Aorta (tissue), 5 donors: Measurements from ENCODE around the gene PCGF3. TPM values are rescaled to one million over a fixed set of nuclear protein-coding genes. Genes with fewer than 3 reads are reported as not detected.
"Not testable (repeated sequence)": the region's sequence is repeated elsewhere in the genome, so short reads cannot be mapped to it uniquely, and the experiment has no call there.

Experiments used
- ATAC-seq: fragments of 200-7000 bp; cut with Tn5 transposase; one replicate; pipeline ENCODE4 v1.9.1; 2022; ENCODE audit warnings: moderate library complexity; ENCODE audit not compliant: low FRiP score
- DNase-seq, 2 donors: peaks; one replicate each; pipeline ENCODE4 v3.0.0-alpha.2; 2020
- H3K27ac ChIP-seq, 2 donors: one replicate each; pipeline ENCODE4 v1.5.1; 2013; ENCODE audit warnings: low read length in 2 of 2, mild to moderate bottlenecking in 2 of 2, moderate library complexity in 2 of 2, control low read depth in 1 of 2, inconsistent platforms in 1 of 2, low read depth in 1 of 2
- H3K27me3 ChIP-seq, 2 donors: one replicate each; pipeline ENCODE4 v1.6.1; 2013; ENCODE audit warnings: control low read depth in 1 of 2, low read length in 1 of 2, mild to moderate bottlenecking in 1 of 2, moderate library complexity in 1 of 2; ENCODE audit not compliant: insufficient read depth in 2 of 2, control insufficient read depth in 1 of 2
- H3K36me3 ChIP-seq, 2 donors: one replicate each; pipeline ENCODE4 v1.6.1; 2013; ENCODE audit warnings: control low read depth in 1 of 2, low read length in 1 of 2, mild to moderate bottlenecking in 1 of 2; ENCODE audit not compliant: insufficient read depth in 2 of 2, control insufficient read depth in 1 of 2
- H3K4me1 ChIP-seq, 2 donors: one replicate each; pipeline ENCODE4 v1.6.1; 2013; ENCODE audit warnings: low read length in 2 of 2, control low read depth in 1 of 2, mild to moderate bottlenecking in 1 of 2, moderate library complexity in 1 of 2; ENCODE audit not compliant: insufficient read depth in 2 of 2, control insufficient read depth in 1 of 2
- H3K4me3 ChIP-seq, 2 donors: one replicate each; pipeline ENCODE4 v1.5.1; 2013; ENCODE audit warnings: low read length in 2 of 2, control low read depth in 1 of 2, mild to moderate bottlenecking in 1 of 2
- H3K9me3 ChIP-seq: one replicate; pipeline ENCODE4 v1.6.1; 2013; ENCODE audit warnings: mild to moderate bottlenecking, low read length; ENCODE audit not compliant: control insufficient read depth
- WGBS, 2 donors: extraction: QIAGEN DNeasy Blood & Tissue Kit; methylation state at CpG; one replicate each; pipeline ENCODE4 v1.1.7; 2013; 5-methylcytosine and 5-hydroxymethylcytosine counted together
- intact Hi-C, 2 donors: fragments of 100-400 bp; cut with DNase I; formaldehyde crosslinking; loops; one replicate each; pipeline versions ENCODE4 v1.14.2 to v1.15.0; 2022
- polyA plus RNA-seq, 2 donors: library from polyadenylated mRNA; stranded (reverse); fragments of 200-250 nt; gene quantifications; one replicate each; pipeline ENCODE4 v1.2.3, GENCODE V29; 2013
- total RNA-seq, 2 donors: library from RNA; stranded (reverse); fragmentation: NEBNext Ultra II Directional; extraction: Animal tissue kit (Norgen Biotek cat#: 25700); gene quantifications; one replicate each; pipeline ENCODE4 v1.2.1, GENCODE V29; 2021
- donor health status: healthy with polysubstance abuse.
- donor health status: Bipolar disorder and iron deficiency.
- donor health status: DM: no; HTN: no; CAD: no.
- donor health status: DM: no; HTN: no; CAD: no.
- donor health status: DM: yes; HTN: yes; CAD: no.

The PCGF3 gene
- total and polyA plus RNA-seq, 4 donors, result 17.7 to 59.4 (median 37.0) TPM

- H3K36me3 ChIP-seq, result peaks cover 6 to 19% of the 10 kb centered on the region in 2 donors
- H3K9me3 ChIP-seq, H3K4me3 ChIP-seq, H3K27me3 ChIP-seq, intact Hi-C loops, ATAC-seq, DNase-seq, H3K4me1 ChIP-seq, H3K27ac ChIP-seq: not testable (repeated sequence)
- WGBS, 2 donors, result 97 to 99% methylated on average over 28 to 33 of the region's 34 CpGs
These were observed 30.9 kb downstream of the PCGF3 start for GRCh38 chr4:736561-736960.

DNA sequence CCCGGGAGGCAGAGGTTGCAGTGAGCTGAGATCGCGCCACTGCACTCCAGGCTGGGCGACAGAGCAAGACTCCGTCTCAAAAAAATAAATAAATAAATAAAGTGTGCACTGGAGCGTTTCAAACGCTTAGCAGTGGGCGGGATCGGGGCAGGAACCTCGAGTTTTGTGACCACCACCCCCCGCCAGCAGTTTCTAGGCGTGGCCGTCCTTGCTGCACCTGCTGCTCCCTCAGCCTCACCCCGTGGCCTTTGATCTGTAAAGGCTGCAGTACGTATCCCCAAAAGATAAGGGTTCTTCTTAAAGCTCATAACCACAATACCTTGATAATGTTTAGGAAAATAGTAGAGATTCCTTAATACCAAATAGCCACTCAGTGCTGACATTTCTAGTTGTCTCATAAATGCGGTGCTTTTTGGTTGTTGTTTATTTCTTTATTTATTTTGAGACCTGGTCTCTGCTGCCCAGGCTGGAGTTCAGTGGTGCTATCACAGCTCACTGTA, 33.2 kb downstream of the PCGF3 start:
- no peaks in the 10 kb centered on the region for H3K9me3 ChIP-seq
- H3K27me3 ChIP-seq, result no peaks in the 10 kb centered on the region
- WGBS, 2 donors, result 91 to 93% methylated on average over 16 of the region's 16 CpGs
- ATAC-seq, result no peak
- H3K36me3 ChIP-seq, result peaks cover 6 to 10% of the 10 kb centered on the region in 2 donors
- intact Hi-C loops, result no loop called here
- H3K4me1 ChIP-seq, result no peaks in the 10 kb centered on the region
- H3K27ac ChIP-seq, result no peak overlapping the region
- H3K4me3 ChIP-seq, result no peak overlapping the region
- no peak for DNase-seq

GRCh38 chr4:739569-739968, 33.9 kb downstream of the PCGF3 start:
- ATAC-seq (no peak), DNase-seq (no peak)
- Histone ChIP-seq H3K9me3 (no peaks in the 10 kb centered on the region), H3K27me3 (no peaks in the 10 kb centered on the region), H3K27ac (no peak overlapping the region), H3K4me3 (no peak overlapping the region), H3K4me1 (no peaks in the 10 kb centered on the region), H3K36me3 (peaks cover 6 to 7% of the 10 kb centered on the region in 2 donors)
- WGBS, 2 donors, result 95 to 96% methylated on average over 22 of the region's 22 CpGs
- intact Hi-C loops, result no loop called here

GRCh38 chr4:740011-740410, 34.4 kb downstream of the PCGF3 start:
- no peak overlapping the region for H3K4me3 ChIP-seq
- WGBS, 2 donors, result 85 to 89% methylated on average over 12 of the region's 12 CpGs
- no peak overlapping the region for H3K27ac ChIP-seq
- H3K36me3 ChIP-seq, result peaks cover 5 to 6% of the 10 kb centered on the region in 2 donors
- H3K4me1 ChIP-seq, result no peaks in the 10 kb centered on the region
- intact Hi-C loops, result no loop called here
- no peak for ATAC-seq
- no peak for DNase-seq
- no peaks in the 10 kb centered on the region for H3K9me3 ChIP-seq
- no peaks in the 10 kb centered on the region for H3K27me3 ChIP-seq

DNA sequence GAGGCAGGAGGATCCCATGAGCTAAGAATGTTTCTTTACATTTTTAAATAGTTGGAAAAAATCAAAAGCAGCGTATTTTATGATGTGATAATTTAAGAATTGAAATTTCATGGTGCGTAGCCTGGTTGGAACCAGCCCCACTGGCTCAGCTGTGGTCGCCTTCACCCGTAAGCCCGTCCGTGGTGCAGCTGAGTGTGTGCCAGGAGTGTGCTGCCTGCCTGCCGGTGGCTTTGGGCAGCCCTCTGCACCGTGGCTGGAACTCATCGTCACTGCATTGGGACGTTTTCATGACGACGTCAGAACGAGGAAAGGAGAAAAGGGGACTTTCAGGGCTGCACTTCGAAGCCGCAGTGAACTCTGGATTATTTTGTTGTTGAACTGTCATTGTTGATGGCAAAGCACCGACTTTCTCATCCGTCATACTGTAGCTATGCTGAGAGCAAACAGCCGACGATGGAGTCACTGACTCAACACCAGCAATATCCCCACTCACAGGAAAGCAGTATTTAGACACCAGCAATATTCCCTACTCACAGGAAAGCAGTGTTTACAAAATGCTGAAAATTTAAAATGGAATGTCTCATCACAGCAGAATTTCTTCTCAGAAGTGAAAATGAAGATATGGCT, 35.1 kb downstream of the PCGF3 start:
- Histone ChIP-seq H3K4me1 (no peaks in the 10 kb centered on the region), H3K27ac (no peak overlapping the region), H3K4me3 (no peak overlapping the region), H3K27me3 (no peaks in the 10 kb centered on the region), H3K36me3 (peaks cover 3 to 4% of the 10 kb centered on the region in 2 donors), H3K9me3 (no peaks in the 10 kb centered on the region)
- DNase-seq, result no peak
- intact Hi-C loops, result no loop called here
- 66 to 67% methylated on average over 19 of the region's 19 CpGs for WGBS, 2 donors
- ATAC-seq, result no peak

DNA sequence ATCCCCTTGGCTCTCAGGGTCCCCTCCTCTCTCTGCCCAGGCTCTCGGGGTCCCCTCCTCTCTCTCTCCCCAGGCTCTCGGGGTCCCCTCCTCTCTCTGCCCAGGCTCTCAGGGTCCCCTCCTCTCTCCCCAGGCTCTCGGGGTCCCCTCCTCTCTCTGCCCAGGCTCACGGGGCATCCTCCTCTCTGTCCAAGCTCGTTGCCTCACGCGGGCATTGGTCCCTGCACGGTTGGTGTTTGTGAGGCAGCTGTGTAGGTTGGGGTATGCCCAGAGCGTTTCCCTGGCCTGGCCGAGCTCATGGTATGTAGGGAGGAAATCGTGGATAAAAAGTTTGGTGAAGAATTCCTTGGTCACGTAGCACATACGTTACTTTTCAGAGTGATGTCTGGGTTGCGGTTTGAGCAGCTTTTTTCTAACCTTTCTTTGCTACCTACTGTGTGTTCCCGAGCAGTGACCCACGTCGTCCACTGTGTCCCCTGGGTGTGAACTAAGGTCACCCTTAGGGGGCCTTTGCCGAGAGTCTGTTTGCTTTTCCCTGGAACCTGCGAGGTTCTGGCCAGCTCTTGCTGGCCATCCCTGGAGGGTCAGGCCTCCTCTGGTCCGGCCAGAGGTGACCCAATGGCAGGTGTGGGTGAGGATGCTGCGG, 36.6 kb downstream of the PCGF3 start:
- Histone ChIP-seq H3K27ac (no peak overlapping the region), H3K4me1 (no peaks in the 10 kb centered on the region), H3K27me3 (no peaks in the 10 kb centered on the region), H3K4me3 (no peak overlapping the region), H3K9me3 (no peaks in the 10 kb centered on the region), H3K36me3 (peaks cover 3 to 4% of the 10 kb centered on the region in 2 donors)
- ATAC-seq (no peak), DNase-seq (no peak)
- intact Hi-C loops, result no loop called here
- 82 to 85% methylated on average over 21 of the region's 21 CpGs for WGBS, 2 donors

DNA sequence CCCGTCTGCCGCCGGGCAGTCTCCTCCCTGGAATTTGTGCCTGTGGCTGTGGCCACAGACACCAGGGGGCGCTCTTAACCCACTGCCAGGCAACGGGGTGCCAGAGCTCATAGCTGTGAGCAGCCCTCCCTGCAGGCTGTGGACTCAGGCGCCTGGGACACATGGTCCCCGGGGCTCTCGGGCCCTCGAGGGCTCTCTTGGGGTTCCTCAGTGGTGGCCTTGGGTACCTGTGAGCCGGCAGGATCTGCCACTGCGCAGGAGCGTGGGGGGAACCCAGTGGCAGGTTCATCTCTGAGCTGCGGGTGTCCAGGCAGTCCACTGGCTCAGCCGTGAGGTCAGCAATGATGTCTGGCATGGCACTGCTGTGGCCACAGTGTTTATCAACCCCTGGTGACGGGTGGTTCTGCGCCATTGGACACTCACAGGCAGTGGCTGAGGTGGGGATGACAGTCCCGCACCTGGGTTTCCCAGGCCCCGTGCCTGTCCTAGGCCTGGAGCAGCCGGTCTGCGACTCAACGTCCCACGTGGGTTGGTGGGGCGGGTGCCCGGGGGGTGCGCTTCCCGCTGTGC, 37.2 kb downstream of the PCGF3 start:
- DNase-seq (peak; percentile 73 to 86), ATAC-seq (peak; percentile 79)
- no peaks in the 10 kb centered on the region for H3K27me3 ChIP-seq
- no peak overlapping the region for H3K27ac ChIP-seq
- peaks cover 0 to 3% of the 10 kb centered on the region in 2 donors for H3K36me3 ChIP-seq
- no peaks in the 10 kb centered on the region for H3K4me1 ChIP-seq
- intact Hi-C loops, result no loop called here
- H3K4me3 ChIP-seq, result no peak overlapping the region
- 77 to 85% methylated on average over 25 to 26 of the region's 26 CpGs for WGBS, 2 donors
- no peaks in the 10 kb centered on the region for H3K9me3 ChIP-seq

DNA sequence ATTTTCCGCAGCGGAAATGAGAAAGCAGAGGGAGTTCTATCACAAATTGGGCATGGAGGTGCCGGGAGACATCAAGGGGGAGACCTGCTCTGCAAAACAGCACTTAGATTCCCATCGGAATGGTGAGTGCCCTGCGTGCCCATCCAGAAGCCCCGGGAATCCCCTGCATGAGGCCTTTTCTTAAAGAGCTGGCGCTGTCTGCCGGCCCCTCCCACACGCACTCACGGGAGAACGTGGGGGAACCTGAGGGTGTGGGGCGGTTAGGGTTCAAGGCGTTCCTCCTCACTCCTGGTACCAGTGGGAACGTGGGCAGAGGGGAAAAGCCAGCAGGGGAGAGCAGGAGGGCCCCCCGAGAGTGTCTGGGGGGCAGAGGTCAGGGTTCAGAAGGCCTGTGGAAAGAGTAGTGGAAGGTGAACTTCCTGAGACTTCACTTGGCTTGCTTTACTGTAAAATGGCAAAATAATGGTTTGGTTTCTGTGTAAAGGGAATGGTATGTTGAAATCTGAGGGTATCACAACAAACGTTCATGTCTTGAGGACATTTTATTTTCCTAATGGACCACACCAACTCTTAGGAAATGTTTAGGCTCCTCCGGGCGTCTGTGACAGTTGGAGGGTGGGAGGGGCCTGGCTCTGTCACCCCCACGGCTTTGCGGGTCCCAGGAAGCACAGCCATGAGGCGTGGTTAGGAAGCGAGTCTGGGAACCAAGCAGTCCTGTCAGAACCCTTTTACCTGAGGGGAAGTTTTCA, 38.0 kb downstream of the PCGF3 start:
- ATAC-seq (no peak), DNase-seq (no peak)
- Histone ChIP-seq H3K4me3 (no peak overlapping the region), H3K4me1 (no peaks in the 10 kb centered on the region), H3K27ac (no peak overlapping the region), H3K27me3 (no peaks in the 10 kb centered on the region), H3K36me3 (peaks cover 0 to 3% of the 10 kb centered on the region in 2 donors), H3K9me3 (no peaks in the 10 kb centered on the region)
- 74 to 80% methylated on average over 22 of the region's 22 CpGs for WGBS, 2 donors
- intact Hi-C loops, result no loop called here
